ENCODE data around the gene APBB1.

GRCh38 chr11:6351782-6352382, 67.0 kb downstream of the APBB1 start:
- TF ChIP-seq CTCF (IDR thresholded peaks at IDR 0.05; ENCODE audit: poor library complexity, severe bottlenecking) (no peak), POLR2AphosphoS5 (IDR thresholded peaks at IDR 0.05) (no peak)

Data from neural cell (in vitro differentiated cells).